HG03025 (cell line): ENCODE data around the gene RFC4.
"Not testable (repeated sequence)": the region's sequence is repeated elsewhere in the genome, so short reads cannot be mapped to it uniquely, and the experiment has no call there.

ENCODE experiments used
- ATAC-seq: cut with Tn5 transposase; IDR thresholded peaks from one replicate; pipeline ENCODE4 v1.9.1; 2021; ENCODE audit warnings: mild to moderate bottlenecking, moderate library complexity; ENCODE audit not compliant: unreplicated experiment, low FRiP score

RFC4 gene

GRCh38 chr3:186825294-186825821, 19.1 kb upstream of the RFC4 start:
- no peak for ATAC-seq

GRCh38 chr3:186824430-186825139, 18.3 kb upstream of the RFC4 start:
- ATAC-seq = no peak

- no peak for ATAC-seq
Observed at GRCh38 chr3:186823386-186823785, 17.1 kb upstream of the RFC4 start.

- not testable (repeated sequence) for ATAC-seq
Observed at GRCh38 chr3:186822388-186822759, 16.1 kb upstream of the RFC4 start.

- no peak for ATAC-seq
Observed at GRCh38 chr3:186821429-186822387, 15.4 kb upstream of the RFC4 start.

- no peak for ATAC-seq
Observed at GRCh38 chr3:186818956-186819355, 12.7 kb upstream of the RFC4 start.

- ATAC-seq = no peak
Observed at GRCh38 chr3:186818516-186818915, 12.2 kb upstream of the RFC4 start.

- no peak for ATAC-seq
Observed at GRCh38 chr3:186815435-186815834, 9.2 kb upstream of the RFC4 start.

- ATAC-seq = no peak
Observed at GRCh38 chr3:186814100-186814499, 7.8 kb upstream of the RFC4 start.

- not testable (repeated sequence) for ATAC-seq
Observed at GRCh38 chr3:186811313-186811712, 5.0 kb upstream of the RFC4 start.

GRCh38 chr3:186810336-186810996, 4.2 kb upstream of the RFC4 start:
- no peak for ATAC-seq

GRCh38 chr3:186807231-186807630, 949 bp upstream of the RFC4 start:
- no peak for ATAC-seq

- ATAC-seq = not testable (repeated sequence)
Observed at GRCh38 chr3:186803447-186803846, 2.8 kb downstream of the RFC4 start.

GRCh38 chr3:186802701-186803100, 3.6 kb downstream of the RFC4 start:
- ATAC-seq = no peak

- no peak for ATAC-seq
Observed at GRCh38 chr3:186800285-186800684, 6.0 kb downstream of the RFC4 start.

GRCh38 chr3:186798239-186798874, 7.9 kb downstream of the RFC4 start:
- ATAC-seq = no peak

GRCh38 chr3:186790261-186790981, 15.9 kb downstream of the RFC4 start:
- ATAC-seq = no peak

- no peak for ATAC-seq
Observed at GRCh38 chr3:186789554-186790260, 16.6 kb downstream of the RFC4 start.
